Dedifferentiated amniotic fluid mesenchymal stem cell (primary cell): ENCODE data around the gene C17orf107.
"Not testable (repeated sequence)": the region's sequence is repeated elsewhere in the genome, so short reads cannot be mapped to it uniquely, and the experiment has no call there.

Experiments
- DNase-seq: peaks from one replicate; pipeline ENCODE4 v3.0.0-alpha.2; 2016; ENCODE audit errors: extremely low spot score

Gene C17orf107

GRCh38 chr17:4900231-4901107 is 1.1 kb downstream of the C17orf107 start:
- no peak for DNase-seq

- no peak for DNase-seq
Measured at GRCh38 chr17:4901108-4901647, 1.8 kb downstream of the C17orf107 start.

GRCh38 chr17:4901648-4902344 is 2.5 kb downstream of the C17orf107 start:
- DNase-seq: no peak

GRCh38 chr17:4902540-4902939 is 3.2 kb downstream of the C17orf107 start:
- DNase-seq: no peak

GRCh38 chr17:4903051-4903818 is 3.9 kb downstream of the C17orf107 start, which contains the start of gene CHRNE:
CHRNE (minus strand) TSS chr17:4903098; CDS start chr17:4903063, 35 bp downstream.
- peak; percentile 56 for DNase-seq

GRCh38 chr17:4906642-4907041 is 7.3 kb downstream of the C17orf107 start:
- not testable (repeated sequence) for DNase-seq

GRCh38 chr17:4908301-4908700 is 9.0 kb downstream of the C17orf107 start:
- no peak for DNase-seq

GRCh38 chr17:4908711-4909496 is 9.6 kb downstream of the C17orf107 start:
- peak; percentile 73 for DNase-seq

- no peak for DNase-seq
Measured at GRCh38 chr17:4913994-4914393, 14.7 kb downstream of the C17orf107 start.

GRCh38 chr17:4914551-4914950 is 15.2 kb downstream of the C17orf107 start:
- not testable (repeated sequence) for DNase-seq

GRCh38 chr17:4919511-4920047 is 20.2 kb downstream of the C17orf107 start:
- no peak for DNase-seq

GRCh38 chr17:4920351-4921048 is 21.2 kb downstream of the C17orf107 start:
- no peak for DNase-seq

- DNase-seq: no peak
Measured at GRCh38 chr17:4921320-4921719, 22.0 kb downstream of the C17orf107 start.

GRCh38 chr17:4926577-4927335 is 27.4 kb downstream of the C17orf107 start:
- not testable (repeated sequence) for DNase-seq

- no peak for DNase-seq
Measured at GRCh38 chr17:4928881-4929280, 29.5 kb downstream of the C17orf107 start.

- no peak for DNase-seq
Measured at GRCh38 chr17:4931963-4932362, 32.6 kb downstream of the C17orf107 start, which contains the start of gene GP1BA. GP1BA (plus strand) TSS chr17:4932277; CDS start chr17:4932605, 328 bp downstream.

- DNase-seq: no peak
Measured at GRCh38 chr17:4932756-4933155, 33.4 kb downstream of the C17orf107 start.

GRCh38 chr17:4933646-4934045 is 34.3 kb downstream of the C17orf107 start:
- DNase-seq: no peak
